ENCODE data around the gene LMTK2.
"Not testable (repeated sequence)": the region's sequence is repeated elsewhere in the genome, so short reads cannot be mapped to it uniquely, and the experiment has no call there.

The LMTK2 gene

GRCh38 chr7:98217623-98218582 lies 111.2 kb downstream of the LMTK2 start:
- no peak for DNase-seq (ENCODE audit: low spot score)

GRCh38 chr7:98219382-98219781 lies 112.7 kb downstream of the LMTK2 start:
- not testable (repeated sequence) for DNase-seq (ENCODE audit: low spot score)

- no peak for DNase-seq (ENCODE audit: low spot score)
These were observed 115.2 kb downstream of the LMTK2 start for GRCh38 chr7:98221611-98222532.

- no peak for DNase-seq (ENCODE audit: low spot score)
These were observed 116.0 kb downstream of the LMTK2 start for GRCh38 chr7:98222533-98223195.

- no peak for DNase-seq (ENCODE audit: low spot score)
These were observed 116.8 kb downstream of the LMTK2 start for GRCh38 chr7:98223351-98223897.

GRCh38 chr7:98223898-98224700 lies 117.4 kb downstream of the LMTK2 start:
- no peak for DNase-seq (ENCODE audit: low spot score)

GRCh38 chr7:98224701-98225181 lies 118.1 kb downstream of the LMTK2 start:
- no peak for DNase-seq (ENCODE audit: low spot score)

GRCh38 chr7:98225913-98226614 lies 119.4 kb downstream of the LMTK2 start:
- DNase-seq (ENCODE audit: low spot score), result no peak

- no peak for DNase-seq (ENCODE audit: low spot score)
These were observed 121.3 kb downstream of the LMTK2 start for GRCh38 chr7:98227939-98228338.

GRCh38 chr7:98228801-98229200 lies 122.1 kb downstream of the LMTK2 start:
- no peak for DNase-seq (ENCODE audit: low spot score)

- DNase-seq (ENCODE audit: low spot score), result no peak
These were observed 122.8 kb downstream of the LMTK2 start for GRCh38 chr7:98229441-98229840.

- DNase-seq (ENCODE audit: low spot score), result no peak
These were observed 123.5 kb downstream of the LMTK2 start for GRCh38 chr7:98229991-98230745.

- no peak for DNase-seq (ENCODE audit: low spot score)
These were observed 124.2 kb downstream of the LMTK2 start for GRCh38 chr7:98230746-98231471.

- no peak for DNase-seq (ENCODE audit: low spot score)
These were observed 125.0 kb downstream of the LMTK2 start for GRCh38 chr7:98231493-98232262.

GRCh38 chr7:98232263-98232585 lies 125.6 kb downstream of the LMTK2 start:
- no peak for DNase-seq (ENCODE audit: low spot score)

- no peak for DNase-seq (ENCODE audit: low spot score)
These were observed 126.1 kb downstream of the LMTK2 start for GRCh38 chr7:98232799-98233198.

- no peak for DNase-seq (ENCODE audit: low spot score)
These were observed 126.8 kb downstream of the LMTK2 start for GRCh38 chr7:98233219-98234070.

All from CD4-positive, alpha-beta T cell treated with Interleukin-6 at 100 ng/mL for 8 hours (primary cell).